ENCODE data around the gene JOSD1. TPM values are rescaled to one million over a fixed set of nuclear protein-coding genes. Genes with fewer than 3 reads are reported as not detected.

The JOSD1 gene
- total and polyA plus RNA-seq, 2 of the 4 experiments (the other 2 are of a cell fraction): 30.2 to 35.8 TPM

DNA sequence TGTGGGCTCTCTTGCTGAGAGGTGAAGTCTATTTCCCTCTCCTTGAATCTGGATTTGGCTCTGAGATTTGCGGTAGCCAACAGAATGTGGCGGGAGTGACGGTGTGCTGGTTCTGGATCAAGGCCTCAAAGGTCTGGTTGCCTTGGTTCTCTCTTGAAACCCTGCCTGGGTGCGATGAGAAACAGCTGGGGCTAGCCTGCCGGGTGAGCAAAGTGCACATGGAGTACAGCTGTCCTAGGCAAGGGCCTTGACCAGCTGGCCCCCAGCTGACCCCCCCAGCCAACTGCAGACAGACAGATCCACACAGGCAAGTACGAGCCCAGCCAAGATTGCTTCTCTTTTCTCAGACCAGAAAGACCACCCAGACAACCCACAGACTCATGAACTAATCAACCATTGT lies 44.2 kb upstream of the JOSD1 start:
- Histone ChIP-seq H3K56ac (ENCODE audit: extremely low read depth, insufficient read depth, low read length) (no peak overlapping the region), H2AK9ac (replicated peaks; ENCODE audit: low read depth, low read length, poor library complexity) (peak overlapping the region; percentile 55), H2BK5ac (ENCODE audit: low read depth, low read length, poor library complexity, severe bottlenecking) (no peak overlapping the region), H3K18ac (ENCODE audit: low read depth, low read length) (no peak overlapping the region), H3K9me1 (ENCODE audit: insufficient read depth, low read length) (peaks cover 4% of the 10 kb centered on the region; the same call in 1 of the 2 replicates), H4K20me1 (ENCODE audit: insufficient read depth, low read length) (no peaks in the 10 kb centered on the region), H3K9me3 (ENCODE audit: control insufficient read depth, insufficient read depth, low read length) (no peaks in the 10 kb centered on the region), H3K79me1 (ENCODE audit: low read depth in 1 of 2, low read length in 2 of 2) (peaks cover 9 to 27% of the 10 kb centered on the region in 2 experiments; a peak in 1 of 4 replicates), H3K14ac (replicated peaks; ENCODE audit: low read depth, low read length) (no peak overlapping the region), H3K4ac (ENCODE audit: low read depth, low read length) (no peak overlapping the region), H3K36me3 (ENCODE audit: control insufficient read depth, insufficient read depth, low read length) (peaks cover 66% of the 10 kb centered on the region), H2BK20ac (ENCODE audit: low read depth, low read length) (no peak overlapping the region), H2BK120ac (ENCODE audit: low read depth, low read length) (no peak overlapping the region), H3K23ac (ENCODE audit: low read depth, low read length) (no peak overlapping the region), H2BK15ac (ENCODE audit: low read depth, low read length) (no peak overlapping the region), H2AFZ (replicated peaks; ENCODE audit: low read length, poor library complexity) (no peak overlapping the region), H2AK5ac (ENCODE audit: low read depth, low read length) (no peak overlapping the region), H4K91ac (ENCODE audit: insufficient read depth, low read depth, low read length) (no peak overlapping the region), H4K5ac (ENCODE audit: low read depth, low read length) (no peak overlapping the region), H4K8ac (ENCODE audit: low read depth in 2 of 2, low read length in 2 of 2) (no peak overlapping the region), H3K4me2 (ENCODE audit: low read depth, low read length) (no peak overlapping the region), H3K27me3 (ENCODE audit: control insufficient read depth, insufficient read depth, low read length) (no peaks in the 10 kb centered on the region), H3K27ac (ENCODE audit: insufficient read depth, low read length) (no peak overlapping the region), H3K4me3 (ENCODE audit: insufficient read depth, low read depth, low read length) (no peak overlapping the region), H3K4me1 (ENCODE audit: control insufficient read depth, insufficient read depth, low read length) (peaks cover 1% of the 10 kb centered on the region; the same call in 1 of the 2 replicates), H3K9ac (ENCODE audit: low read depth, low read length) (no peak overlapping the region)
- DNase-seq (no peak), ATAC-seq (ENCODE audit: low read depth) (no peak)
- CTCF ChIA-PET: no interaction called here
- no peak for TF ChIP-seq FOS (IDR thresholded peaks at IDR 0.05; ENCODE audit: low read depth, low read length)
- no peak for TF ChIP-seq CEBPB (IDR thresholded peaks at IDR 0.05; ENCODE audit: low read depth, low read length)
- TF ChIP-seq RFX5 (IDR thresholded peaks at IDR 0.05; ENCODE audit: low read depth, low read length): no peak
- no peak for TF ChIP-seq RCOR1 (IDR thresholded peaks at IDR 0.05; ENCODE audit: insufficient replicate concordance, low read length)
- TF ChIP-seq, protein P1, sequence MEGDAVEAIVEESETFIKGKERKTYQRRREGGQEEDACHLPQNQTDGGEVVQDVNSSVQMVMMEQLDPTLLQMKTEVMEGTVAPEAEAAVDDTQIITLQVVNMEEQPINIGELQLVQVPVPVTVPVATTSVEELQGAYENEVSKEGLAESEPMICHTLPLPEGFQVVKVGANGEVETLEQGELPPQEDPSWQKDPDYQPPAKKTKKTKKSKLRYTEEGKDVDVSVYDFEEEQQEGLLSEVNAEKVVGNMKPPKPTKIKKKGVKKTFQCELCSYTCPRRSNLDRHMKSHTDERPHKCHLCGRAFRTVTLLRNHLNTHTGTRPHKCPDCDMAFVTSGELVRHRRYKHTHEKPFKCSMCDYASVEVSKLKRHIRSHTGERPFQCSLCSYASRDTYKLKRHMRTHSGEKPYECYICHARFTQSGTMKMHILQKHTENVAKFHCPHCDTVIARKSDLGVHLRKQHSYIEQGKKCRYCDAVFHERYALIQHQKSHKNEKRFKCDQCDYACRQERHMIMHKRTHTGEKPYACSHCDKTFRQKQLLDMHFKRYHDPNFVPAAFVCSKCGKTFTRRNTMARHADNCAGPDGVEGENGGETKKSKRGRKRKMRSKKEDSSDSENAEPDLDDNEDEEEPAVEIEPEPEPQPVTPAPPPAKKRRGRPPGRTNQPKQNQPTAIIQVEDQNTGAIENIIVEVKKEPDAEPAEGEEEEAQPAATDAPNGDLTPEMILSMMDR (conservative IDR thresholded peaks at IDR 0.05; ENCODE audit: low read depth, low read length): no peak
- no peak for TF ChIP-seq NFE2L2 (IDR thresholded peaks at IDR 0.05; ENCODE audit: low read depth, low read length)
- TF ChIP-seq POLR2A (IDR thresholded peaks at IDR 0.05; ENCODE audit: low read depth, low read length): no peak
- no peak for TF ChIP-seq BHLHE40 (IDR thresholded peaks at IDR 0.05; ENCODE audit: low read depth, low read length)
- TF ChIP-seq MAZ (IDR thresholded peaks at IDR 0.05; ENCODE audit: borderline replicate concordance, low read depth, low read length): no peak
- no peak for TF ChIP-seq RAD21 (IDR thresholded peaks at IDR 0.05; ENCODE audit: low read length)
- TF ChIP-seq CHD1 (IDR thresholded peaks at IDR 0.05; ENCODE audit: low read depth, low read length): no peak
- no peak for TF ChIP-seq MAFK (IDR thresholded peaks at IDR 0.05; ENCODE audit: low read depth, low read length)
- no peak for TF ChIP-seq SMC3 (IDR thresholded peaks at IDR 0.05; ENCODE audit: low read depth, low read length)
- TF ChIP-seq, protein P2, sequence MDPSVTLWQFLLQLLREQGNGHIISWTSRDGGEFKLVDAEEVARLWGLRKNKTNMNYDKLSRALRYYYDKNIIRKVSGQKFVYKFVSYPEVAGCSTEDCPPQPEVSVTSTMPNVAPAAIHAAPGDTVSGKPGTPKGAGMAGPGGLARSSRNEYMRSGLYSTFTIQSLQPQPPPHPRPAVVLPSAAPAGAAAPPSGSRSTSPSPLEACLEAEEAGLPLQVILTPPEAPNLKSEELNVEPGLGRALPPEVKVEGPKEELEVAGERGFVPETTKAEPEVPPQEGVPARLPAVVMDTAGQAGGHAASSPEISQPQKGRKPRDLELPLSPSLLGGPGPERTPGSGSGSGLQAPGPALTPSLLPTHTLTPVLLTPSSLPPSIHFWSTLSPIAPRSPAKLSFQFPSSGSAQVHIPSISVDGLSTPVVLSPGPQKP (IDR thresholded peaks at IDR 0.05; ENCODE audit: borderline replicate concordance, low read depth, low read length): no peak
- in situ Hi-C loops (cut with MboI; ENCODE audit: low sequenced_read_pairs) (no loop called here), dilution Hi-C loops (cut with HindIII; ENCODE audit: low sequenced_read_pairs, unreplicated experiment) (no loop called here), intact Hi-C loops (cut with micrococcal nuclease) (no loop called here)
- POLR2A ChIA-PET (ENCODE audit: unreplicated experiment): no interaction called here
- no TSS peak for BruUV-seq (replicated peaks)
- 100% methylated on average over 1 of the region's 6 CpGs; no CpG with 5 or more reads in 1 of the 2 experiments for WGBS, 2 experiments (ENCODE audit: extremely low coverage in 2 of 2, insufficient read length in 1 of 2)

Data from IMR-90 (cell line).